Measurements from ENCODE around the gene EIF4H.

EIF4H gene

GRCh38 chr7:74138334-74138867, 35.8 kb upstream of the EIF4H start:
- no peak for TF ChIP-seq CTCF (IDR thresholded peaks at IDR 0.05; ENCODE audit: unreplicated experiment in 3 of 3)
- Mint-ChIP-seq H3K4me3 (no peak overlapping the region), H3K4me1 (no peaks in the 10 kb centered on the region), H3K9me3 (no peaks in the 10 kb centered on the region), H3K36me3 (ENCODE audit: low read depth) (no peaks in the 10 kb centered on the region), H3K27ac (no peak overlapping the region), H3K27me3 (ENCODE audit: low read depth) (no peaks in the 10 kb centered on the region)

- H3K4me3 Mint-ChIP-seq, result no peak overlapping the region
These were observed 35.0 kb upstream of the EIF4H start for GRCh38 chr7:74138945-74139843.

DNA sequence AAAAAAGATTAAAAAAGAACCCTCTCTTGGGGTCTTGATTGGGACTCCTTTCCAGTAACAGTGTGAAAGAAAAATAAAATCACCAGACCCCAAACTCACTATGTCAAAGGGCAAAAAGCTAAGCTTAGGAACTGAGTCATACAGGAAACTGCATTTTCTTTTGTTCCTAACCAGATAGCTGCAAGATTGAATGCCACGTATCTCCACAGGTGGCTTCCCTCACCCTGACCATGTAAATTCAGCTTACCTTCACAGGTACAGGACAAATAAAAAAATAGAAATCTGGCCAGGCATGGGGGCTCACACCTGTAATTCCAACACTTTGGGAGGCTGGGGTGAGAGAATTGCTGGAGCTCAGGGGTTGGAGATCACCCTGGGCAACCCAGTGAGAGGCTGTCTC, 32.5 kb upstream of the EIF4H start:
- Mint-ChIP-seq H3K4me1 (no peaks in the 10 kb centered on the region), H3K27me3 (ENCODE audit: low read depth) (no peaks in the 10 kb centered on the region), H3K9me3 (peaks cover 5% of the 10 kb centered on the region), H3K27ac (no peak overlapping the region), H3K36me3 (ENCODE audit: low read depth) (no peaks in the 10 kb centered on the region), H3K4me3 (no peak overlapping the region)
- no peak for TF ChIP-seq CTCF (IDR thresholded peaks at IDR 0.05; ENCODE audit: unreplicated experiment in 3 of 3)

More at GRCh38 chr7:74138945-74139843, 35.0 kb upstream of the EIF4H start:
- H3K36me3 Mint-ChIP-seq (ENCODE audit: low read depth), result no peaks in the 10 kb centered on the region
- no peak overlapping the region for H3K27ac Mint-ChIP-seq
- H3K4me1 Mint-ChIP-seq, result no peaks in the 10 kb centered on the region
- TF ChIP-seq CTCF (IDR thresholded peaks at IDR 0.05; ENCODE audit: unreplicated experiment in 3 of 3), result no peak
- no peaks in the 10 kb centered on the region for H3K9me3 Mint-ChIP-seq
- H3K27me3 Mint-ChIP-seq (ENCODE audit: low read depth), result no peaks in the 10 kb centered on the region

DNA sequence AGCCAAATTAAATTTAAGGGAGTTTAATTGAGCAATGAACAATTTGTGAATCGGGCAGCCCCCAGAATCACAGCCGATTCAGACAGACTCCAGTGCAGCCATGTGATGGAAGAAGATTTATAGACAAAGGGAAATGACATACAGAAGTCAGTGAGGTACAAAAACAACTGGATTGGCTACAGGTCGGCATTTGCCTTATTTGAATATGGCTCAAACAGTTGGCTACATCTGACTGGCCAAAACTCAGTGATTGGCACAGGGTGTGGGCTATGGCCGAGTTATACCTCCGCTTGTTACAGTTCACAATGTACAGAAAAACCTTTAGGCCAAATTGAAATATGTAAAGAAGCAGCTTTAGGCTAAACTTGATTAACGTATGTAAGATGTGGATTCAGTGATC, 30.8 kb upstream of the EIF4H start:
- TF ChIP-seq CTCF (IDR thresholded peaks at IDR 0.05; ENCODE audit: unreplicated experiment in 3 of 3), result no peak
- Mint-ChIP-seq H3K27me3 (ENCODE audit: low read depth) (no peaks in the 10 kb centered on the region), H3K4me1 (no peaks in the 10 kb centered on the region), H3K9me3 (peaks cover 5% of the 10 kb centered on the region), H3K4me3 (no peak overlapping the region), H3K36me3 (ENCODE audit: low read depth) (no peaks in the 10 kb centered on the region), H3K27ac (no peak overlapping the region)

- Mint-ChIP-seq H3K9me3 (peaks cover 5% of the 10 kb centered on the region), H3K4me1 (peaks cover 7% of the 10 kb centered on the region), H3K27ac (no peak overlapping the region), H3K36me3 (ENCODE audit: low read depth) (no peaks in the 10 kb centered on the region), H3K4me3 (no peak overlapping the region), H3K27me3 (ENCODE audit: low read depth) (no peaks in the 10 kb centered on the region)
- TF ChIP-seq CTCF (IDR thresholded peaks at IDR 0.05; ENCODE audit: unreplicated experiment in 3 of 3), result no peak
These were observed 25.7 kb upstream of the EIF4H start for GRCh38 chr7:74148491-74148890.
